HEK293 (cell line): Measurements from ENCODE around the gene GNB5.

ENCODE experiments used
- CTCF ChIA-PET: fragments of 350-600 bp; formaldehyde crosslinking; extraction: SDS; loops from one replicate; lab custom pipeline; 2021; ENCODE audit warnings: antibody characterized with exemption; lab: Yijun Ruan, JAX
- POLR2A ChIA-PET: fragments of 300-600 bp; formaldehyde crosslinking; extraction: SDS; loops from one replicate; lab custom pipeline; 2020; ENCODE audit warnings: antibody characterized with exemption, inconsistent platforms; lab: Yijun Ruan, JAX
- H3K27ac ChIP-seq: fragments of 200-500 bp; sonication (Bioruptor generic); 2 replicates; pipeline ENCODE4 v1.5.1; 2014; ENCODE audit warnings: low read depth, low read length, control low read depth, inconsistent platforms; ENCODE audit errors: extremely low read depth
- H3K36me3 ChIP-seq, 2 experiments: fragments of 200-500 bp in 1 of 2; sonication (Bioruptor generic) in 1 of 2; 1 replicate in 1 of 2; 2 replicates in 1 of 2; pipeline ENCODE4 v1.5.1; 2014 to 2017; ENCODE audit warnings: inconsistent platforms in 2 of 2, low read length in 2 of 2; ENCODE audit not compliant: control insufficient read depth in 2 of 2, insufficient read depth in 1 of 2
- H3K4me1 ChIP-seq: fragments of 200-500 bp; sonication (Bioruptor generic); 2 replicates; pipeline ENCODE4 v1.5.1; 2014; ENCODE audit warnings: mild to moderate bottlenecking, low read length, inconsistent platforms; ENCODE audit not compliant: control insufficient read depth, insufficient read depth
- H3K4me3 ChIP-seq: 2 replicates; pipeline ENCODE4 v1.5.1; 2011; ENCODE audit warnings: low read depth, mild to moderate bottlenecking, control low read depth, low read length, moderate library complexity
- H3K9me3 ChIP-seq: fragments of 200-500 bp; sonication (Bioruptor generic); 2 replicates; pipeline ENCODE4 v1.5.1; 2014; ENCODE audit warnings: low read depth, low read length, inconsistent platforms; ENCODE audit not compliant: control insufficient read depth, insufficient read depth
- FEZF1 ChIP-seq: fragments of 450-650 bp; formaldehyde crosslinking; IDR thresholded peaks from 2 replicates; pipeline ENCODE4 v1.5.1; 2016; ENCODE audit warnings: missing biosample characterization, missing genetic modification characterization
- KLF1 ChIP-seq: fragments of 450-650 bp; formaldehyde crosslinking; IDR thresholded peaks from 2 replicates; pipeline ENCODE4 v1.5.1; 2016; ENCODE audit warnings: missing biosample characterization, missing genetic modification characterization
- MYNN ChIP-seq: fragments of 450-650 bp; formaldehyde crosslinking; IDR thresholded peaks from 2 replicates; pipeline ENCODE4 v1.5.1; 2016; ENCODE audit warnings: missing biosample characterization, missing genetic modification characterization, borderline replicate concordance
- PBX3 ChIP-seq: sonication (generic); formaldehyde crosslinking; IDR thresholded peaks from 2 replicates; pipeline ENCODE4 v1.8.1; 2022; ENCODE audit warnings: mild to moderate bottlenecking, moderate library complexity, missing genetic modification reagents
- PRDM6 ChIP-seq: fragments of 450-650 bp; formaldehyde crosslinking; IDR thresholded peaks from 2 replicates; pipeline ENCODE4 v1.5.1; 2017; ENCODE audit warnings: missing biosample characterization, missing genetic modification characterization
- YY2 ChIP-seq: fragments of 450-650 bp; formaldehyde crosslinking; IDR thresholded peaks from 2 replicates; pipeline ENCODE4 v1.5.1; 2016; ENCODE audit warnings: missing biosample characterization, missing genetic modification characterization
- ZBTB49 ChIP-seq: fragments of 450-650 bp; formaldehyde crosslinking; IDR thresholded peaks from 2 replicates; pipeline ENCODE4 v1.5.1; 2016; ENCODE audit warnings: missing biosample characterization, missing genetic modification characterization, low read depth
- ZBTB7A ChIP-seq: fragments of 450-650 bp; formaldehyde crosslinking; IDR thresholded peaks from 2 replicates; pipeline ENCODE4 v1.5.1; 2016; ENCODE audit warnings: low read depth, missing biosample characterization, missing genetic modification characterization
- ZBTB8A ChIP-seq: fragments of 450-650 bp; formaldehyde crosslinking; IDR thresholded peaks from 2 replicates; pipeline ENCODE4 v1.5.1; 2016; ENCODE audit warnings: missing biosample characterization, missing genetic modification characterization
- ZEB2 ChIP-seq: fragments of 450-650 bp; formaldehyde crosslinking; IDR thresholded peaks from 2 replicates; pipeline ENCODE4 v1.5.1; 2016; ENCODE audit warnings: missing biosample characterization, missing genetic modification characterization
- ZFP69B ChIP-seq: fragments of 450-650 bp; formaldehyde crosslinking; IDR thresholded peaks from 2 replicates; pipeline ENCODE4 v1.5.1; 2016; ENCODE audit warnings: missing biosample characterization, missing genetic modification characterization
- ZNF184 ChIP-seq: fragments of 450-650 bp; IDR thresholded peaks from 2 replicates; pipeline ENCODE4 v1.5.1; 2018; ENCODE audit warnings: missing biosample characterization, mild to moderate bottlenecking, missing genetic modification characterization
- ZNF221 ChIP-seq: fragments of 450-650 bp; formaldehyde crosslinking; IDR thresholded peaks from 2 replicates; pipeline ENCODE4 v1.5.1; 2017; ENCODE audit warnings: missing biosample characterization, missing genetic modification characterization, borderline replicate concordance
- ZNF23 ChIP-seq: fragments of 450-650 bp; formaldehyde crosslinking; IDR thresholded peaks from 2 replicates; pipeline ENCODE4 v1.5.1; 2016; ENCODE audit warnings: missing biosample characterization, missing genetic modification characterization, borderline replicate concordance
- ZNF280D ChIP-seq: fragments of 450-650 bp; formaldehyde crosslinking; IDR thresholded peaks from 2 replicates; pipeline ENCODE4 v1.5.1; 2016; ENCODE audit warnings: missing biosample characterization, missing genetic modification characterization
- ZNF391 ChIP-seq: fragments of 450-650 bp; formaldehyde crosslinking; IDR thresholded peaks from 2 replicates; pipeline ENCODE4 v1.5.1; 2016; ENCODE audit warnings: low read depth, missing biosample characterization, missing genetic modification characterization, borderline replicate concordance
- ZNF404 ChIP-seq: fragments of 450-650 bp; formaldehyde crosslinking; IDR thresholded peaks from 2 replicates; pipeline ENCODE4 v1.5.1; 2017; ENCODE audit warnings: missing biosample characterization, missing genetic modification characterization
- ZNF544 ChIP-seq: fragments of 450-650 bp; formaldehyde crosslinking; IDR thresholded peaks from 2 replicates; pipeline ENCODE4 v1.5.0; 2017; ENCODE audit warnings: missing biosample characterization, missing genetic modification characterization
- ZNF548 ChIP-seq: fragments of 450-650 bp; formaldehyde crosslinking; IDR thresholded peaks from 2 replicates; pipeline ENCODE4 v1.5.1; 2016; ENCODE audit warnings: missing biosample characterization, missing genetic modification characterization
- ZNF610 ChIP-seq: fragments of 450-650 bp; formaldehyde crosslinking; IDR thresholded peaks from 2 replicates; pipeline ENCODE4 v1.5.1; 2016; ENCODE audit warnings: missing biosample characterization, missing genetic modification characterization, borderline replicate concordance
- ZNF707 ChIP-seq: fragments of 450-650 bp; formaldehyde crosslinking; IDR thresholded peaks from 2 replicates; pipeline ENCODE4 v1.5.1; 2016; ENCODE audit warnings: missing biosample characterization, missing genetic modification characterization

The GNB5 gene

GRCh38 chr15:52121006-52121405, 70.2 kb downstream of the GNB5 start:
- POLR2A ChIA-PET: no interaction called here
- no peak overlapping the region for H3K27ac ChIP-seq
- CTCF ChIA-PET: interaction anchor here (0.5 kb wide), 1 partner anchor 341 kb away, joined by 3 read pairs; no protein-coding TSS in a partner anchor

GRCh38 chr15:52120488-52120887, 70.7 kb downstream of the GNB5 start:
- Histone ChIP-seq H3K9me3 (no peaks in the 10 kb centered on the region), H3K27ac (no peak overlapping the region), H3K36me3 (no peaks in the 10 kb centered on the region; a peak in 2 of 3 replicates), H3K4me3 (no peak overlapping the region), H3K4me1 (no peaks in the 10 kb centered on the region)
- CTCF ChIA-PET: interaction anchor here (0.5 kb wide), 1 partner anchor 340 kb away, joined by 3 read pairs; no protein-coding TSS in a partner anchor
- POLR2A ChIA-PET: no interaction called here
- TF ChIP-seq PBX3 (CRISPR knock-in tag): no peak
- TF ChIP-seq ZNF391 (tag by site-specific recombination): no peak
- no peak for TF ChIP-seq ZNF707
- no peak for TF ChIP-seq ZNF544
- TF ChIP-seq MYNN: no peak
- no peak for TF ChIP-seq ZNF280D (tag by site-specific recombination)
- no peak for TF ChIP-seq ZBTB7A (tag by site-specific recombination)
- no peak for TF ChIP-seq FEZF1 (tag by site-specific recombination)
- no peak for TF ChIP-seq ZEB2
- TF ChIP-seq ZBTB8A (tag by site-specific recombination): no peak
- no peak for TF ChIP-seq PRDM6
- no peak for TF ChIP-seq ZNF610 (tag by site-specific recombination)
- no peak for TF ChIP-seq ZNF221 (tag by site-specific recombination)
- no peak for TF ChIP-seq KLF1 (tag by site-specific recombination)
- TF ChIP-seq ZNF548: no peak
- TF ChIP-seq ZFP69B (tag by site-specific recombination): no peak
- no peak for TF ChIP-seq ZNF23 (tag by site-specific recombination)
- TF ChIP-seq ZNF184 (tag by site-specific recombination): no peak
- TF ChIP-seq ZNF404: no peak
- TF ChIP-seq YY2: no peak

More at GRCh38 chr15:52121006-52121405, 70.2 kb downstream of the GNB5 start:
- H3K4me3 ChIP-seq: no peak overlapping the region
- TF ChIP-seq ZBTB49 (tag by site-specific recombination): no peak
- TF ChIP-seq, all 188 proteins: peak for 0
- no peaks in the 10 kb centered on the region; a peak in 2 of 3 replicates for H3K36me3 ChIP-seq
- H3K4me1 ChIP-seq: no peaks in the 10 kb centered on the region
- H3K9me3 ChIP-seq: no peaks in the 10 kb centered on the region
